ENCODE measurements around the gene CBX7.

Gene CBX7

DNA sequence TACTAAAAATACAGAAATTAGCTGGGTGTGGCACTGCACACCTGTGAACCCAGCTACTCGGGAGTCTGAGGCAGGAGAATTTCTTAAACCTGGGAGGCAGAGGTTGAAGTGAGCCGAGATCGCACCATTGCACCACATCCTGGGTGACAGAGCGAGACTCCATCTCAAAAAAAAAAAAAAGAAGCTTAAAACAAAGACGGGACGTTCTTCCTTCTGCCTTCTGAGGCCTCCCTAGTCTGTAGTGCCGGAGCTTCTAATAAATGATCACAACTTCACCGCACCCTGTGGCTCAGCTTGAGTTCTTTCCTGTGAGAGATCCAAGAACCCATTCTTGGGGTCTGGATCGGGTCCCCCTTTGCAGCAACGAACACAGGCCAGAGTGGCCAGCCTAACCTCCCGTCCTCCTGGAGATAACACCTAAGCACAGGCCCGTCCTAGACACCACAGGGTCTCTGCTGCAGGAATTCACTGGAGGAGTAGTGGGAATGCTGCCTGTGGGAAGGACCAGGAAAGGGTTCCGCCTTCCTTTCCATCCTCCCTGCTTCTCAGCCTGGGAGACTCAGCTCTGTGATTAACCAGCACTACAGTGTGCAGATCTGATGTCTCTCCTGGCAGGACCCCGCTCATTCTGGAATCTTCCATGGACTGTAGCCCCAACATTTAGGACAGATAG lies 57.6 kb downstream of the CBX7 start:
- no peak overlapping the region for H3K4me3 ChIP-seq (ENCODE audit: low read depth, low read length)

DNA sequence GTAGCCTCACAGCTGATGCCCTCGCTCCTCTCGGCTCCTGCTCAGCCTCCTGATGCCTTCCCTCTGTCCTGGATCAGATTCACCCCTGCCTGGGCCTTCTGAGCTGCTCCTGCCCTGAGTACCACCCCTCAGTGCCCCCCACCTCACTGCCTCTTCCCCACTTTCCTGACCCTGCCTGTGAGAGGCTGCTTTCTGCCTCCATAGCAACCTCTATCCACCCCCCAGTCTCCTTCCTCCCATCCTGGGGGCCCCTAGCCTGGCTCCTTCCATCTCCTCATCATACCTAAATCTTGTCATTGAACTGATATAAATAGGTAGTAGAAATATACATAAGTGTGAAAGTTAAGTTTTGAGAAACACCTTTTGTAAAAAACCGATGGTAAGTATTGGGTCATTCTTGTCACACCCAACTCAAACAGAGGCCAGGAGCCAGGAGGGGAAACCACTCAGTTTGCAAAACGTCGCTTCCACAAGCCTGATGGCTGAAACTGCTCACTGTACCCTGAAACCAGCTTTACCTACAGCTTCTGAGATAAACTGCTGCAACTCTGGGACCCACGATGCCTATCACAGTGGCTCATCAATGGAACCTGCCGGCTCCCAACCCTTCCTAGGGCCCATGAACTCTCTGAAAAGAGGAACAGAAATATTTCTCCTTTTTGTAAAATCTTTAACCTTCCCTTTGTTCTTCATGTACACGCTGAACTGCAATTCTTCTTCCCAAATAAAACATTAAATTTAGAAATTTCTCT lies 60.2 kb downstream of the CBX7 start:
- H3K4me3 ChIP-seq (ENCODE audit: low read depth, low read length) = no peak overlapping the region

DNA sequence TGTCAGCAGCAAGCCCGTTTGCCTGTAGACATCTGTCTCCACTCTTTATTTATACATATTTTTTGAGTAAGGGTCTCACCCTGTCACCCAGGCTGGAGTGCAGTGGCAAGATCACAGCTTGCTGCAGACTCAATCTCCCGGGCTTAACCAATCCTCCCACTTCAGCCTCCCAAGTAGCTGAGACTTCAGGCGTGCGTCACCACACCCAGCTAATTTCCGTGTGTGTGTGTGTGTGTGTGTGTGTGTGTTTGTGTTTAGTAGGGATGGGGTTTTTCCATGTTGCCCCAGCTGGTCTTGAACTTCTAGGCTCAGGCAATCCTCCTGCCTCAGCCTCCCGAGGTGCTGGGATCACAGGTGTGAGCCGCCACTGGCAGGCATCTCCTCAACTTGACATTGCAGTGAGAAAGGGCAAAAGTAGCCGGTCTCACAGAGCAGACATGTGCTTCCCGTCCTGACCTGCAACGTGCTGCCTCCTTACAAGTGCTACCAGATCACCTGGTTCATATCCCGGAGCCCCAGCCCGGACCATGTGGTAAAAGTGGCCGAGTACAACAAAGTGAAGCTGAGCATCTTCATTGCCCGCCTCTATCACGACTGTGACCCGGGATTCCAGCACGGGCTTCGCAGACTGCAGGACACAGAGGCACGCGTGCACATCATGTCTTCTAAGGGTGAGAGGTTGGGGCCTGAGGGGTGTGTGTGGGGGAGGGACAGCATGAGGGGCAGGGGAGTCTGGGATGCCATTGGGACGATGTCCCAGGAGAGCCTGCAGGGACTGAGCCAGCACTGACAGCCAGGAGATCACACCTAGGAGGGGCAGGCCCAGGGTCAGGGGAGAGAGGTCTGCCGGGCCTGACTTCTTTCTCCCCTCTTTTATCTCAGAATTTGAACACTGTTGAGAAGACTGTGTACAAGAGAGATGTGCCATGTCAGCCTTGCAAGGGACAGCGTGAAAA lies 61.1 kb downstream of the CBX7 start:
- H3K4me3 ChIP-seq (ENCODE audit: low read depth, low read length) = no peak overlapping the region

DNA sequence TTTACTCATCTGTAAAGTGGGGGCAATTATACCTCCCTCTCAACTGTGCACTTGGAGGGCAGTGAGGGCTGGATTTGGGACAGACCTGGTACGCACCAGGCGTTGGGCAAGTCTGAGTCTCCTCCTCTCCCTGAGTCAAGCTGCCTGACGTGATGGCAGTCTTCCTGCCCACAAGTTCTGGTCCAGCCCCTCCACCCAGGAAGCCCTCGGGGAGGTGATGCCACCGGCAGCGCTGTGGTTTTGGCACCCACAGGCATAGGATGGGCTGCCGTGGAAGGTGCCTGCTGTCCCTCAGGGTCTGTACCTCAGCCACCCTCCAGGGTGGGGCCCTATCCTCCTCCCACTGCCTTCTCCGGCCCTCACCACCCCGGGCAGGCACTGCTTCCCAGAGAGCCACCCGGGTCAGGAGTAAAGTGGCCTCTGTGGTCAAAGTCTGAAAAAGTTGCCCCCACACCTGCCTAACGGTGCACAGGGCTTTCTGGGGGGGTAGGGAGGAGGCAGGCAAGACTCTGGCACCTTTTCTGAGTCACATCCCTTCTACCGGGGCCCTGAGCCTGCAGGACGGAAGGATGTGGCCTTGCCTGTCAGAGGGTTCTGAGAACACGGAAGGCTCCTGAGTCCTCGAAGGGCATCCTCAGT lies 61.9 kb downstream of the CBX7 start:
- H3K4me3 ChIP-seq (ENCODE audit: low read depth, low read length) = no peak overlapping the region

DNA sequence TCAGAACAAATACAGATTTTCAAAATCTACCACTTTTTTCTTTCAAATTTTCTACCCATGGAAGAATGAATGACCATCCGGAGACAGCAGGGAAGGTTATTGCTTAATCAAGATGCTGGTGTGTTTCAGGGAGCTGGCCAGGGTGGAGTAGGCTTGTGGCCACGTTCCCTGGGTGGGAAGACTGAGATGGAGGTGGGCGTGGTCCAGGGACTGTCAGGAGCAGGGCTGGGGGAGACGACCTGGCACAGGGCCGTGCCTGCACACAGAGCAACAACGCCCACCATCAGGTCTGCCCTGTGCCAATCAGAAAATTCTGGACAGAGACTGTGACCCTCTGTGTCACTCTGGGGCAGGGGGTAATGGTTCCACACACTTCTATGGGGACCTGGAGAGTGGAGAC lies 62.6 kb downstream of the CBX7 start:
- no peak overlapping the region for H3K4me3 ChIP-seq (ENCODE audit: low read depth, low read length)

DNA sequence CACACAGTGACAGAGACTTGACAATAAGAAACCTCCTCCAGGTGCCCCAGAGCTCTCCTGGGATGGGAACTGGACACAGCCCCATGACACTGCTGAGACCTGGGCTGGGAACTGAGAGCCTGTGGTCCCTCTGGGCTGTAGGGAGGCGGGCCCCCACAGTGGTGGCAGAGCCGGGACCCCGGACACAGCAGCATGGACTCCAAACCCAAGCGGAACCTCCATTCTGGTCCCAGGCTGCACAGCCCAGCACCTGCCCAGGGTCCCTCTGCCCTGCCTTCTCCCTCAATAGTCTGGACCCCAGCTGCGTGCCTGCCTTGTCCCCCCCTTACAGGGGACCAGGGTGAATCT lies 63.8 kb downstream of the CBX7 start:
- H3K4me3 ChIP-seq (ENCODE audit: low read depth, low read length) = no peak overlapping the region

DNA sequence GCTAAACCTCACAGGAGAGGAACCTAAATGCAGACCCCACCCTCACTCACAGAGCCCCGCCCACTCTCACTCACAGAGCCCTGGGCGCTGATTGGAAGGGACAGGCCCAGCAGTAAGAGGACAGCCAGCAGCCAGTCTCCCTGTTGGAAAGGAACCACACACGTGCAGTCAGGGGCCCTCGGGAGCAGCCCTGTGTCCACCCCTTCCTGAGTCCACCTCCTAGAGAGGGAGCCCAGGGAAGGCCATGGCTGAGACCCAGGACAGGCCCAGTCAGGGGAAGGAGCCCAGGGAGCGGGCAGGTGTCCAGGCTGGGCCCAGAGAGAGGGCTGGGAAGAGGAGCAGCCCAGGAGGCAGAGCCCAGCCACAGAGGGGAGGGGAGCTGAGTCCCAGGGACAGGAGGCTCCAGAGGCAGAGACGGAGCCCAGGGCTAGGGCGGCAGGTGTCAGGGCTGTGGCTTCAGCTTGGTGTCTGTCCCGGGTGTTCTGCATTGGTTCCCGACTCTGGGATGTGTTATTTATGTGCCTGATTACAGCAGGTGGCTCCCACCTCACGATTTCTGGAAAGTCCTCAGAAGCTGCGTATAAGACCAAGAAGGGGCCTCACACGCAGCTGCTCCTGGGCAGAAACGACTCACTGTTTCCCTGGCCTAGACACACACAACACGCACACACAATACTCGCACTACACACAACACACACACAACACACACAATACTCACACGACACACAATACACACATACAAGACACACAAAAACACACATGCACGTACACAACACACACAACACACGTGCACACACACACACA lies 64.4 kb downstream of the CBX7 start:
- H3K4me3 ChIP-seq (ENCODE audit: low read depth, low read length) = no peak overlapping the region

DNA sequence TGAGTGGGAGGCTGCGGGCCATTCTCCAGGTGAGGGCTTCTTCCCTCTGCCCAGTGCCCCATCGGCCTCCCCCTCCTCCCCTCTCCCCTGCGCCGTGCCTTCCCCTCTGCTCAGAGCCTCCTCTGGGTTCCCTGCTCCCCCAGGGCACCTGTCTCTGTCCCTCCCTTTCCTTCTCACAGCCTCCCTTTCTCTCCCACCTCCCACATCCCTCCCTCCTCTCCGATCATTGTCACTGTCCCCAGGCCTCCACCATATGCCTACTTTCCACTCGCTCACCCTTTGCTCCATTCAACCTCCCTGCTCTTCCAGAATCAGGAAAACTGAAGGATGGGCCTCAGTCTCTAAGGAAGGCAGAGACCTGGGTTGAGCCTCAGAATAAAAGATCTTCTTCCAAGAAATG lies 65.4 kb downstream of the CBX7 start:
- H3K4me3 ChIP-seq (ENCODE audit: low read depth, low read length) = no peak overlapping the region

DNA sequence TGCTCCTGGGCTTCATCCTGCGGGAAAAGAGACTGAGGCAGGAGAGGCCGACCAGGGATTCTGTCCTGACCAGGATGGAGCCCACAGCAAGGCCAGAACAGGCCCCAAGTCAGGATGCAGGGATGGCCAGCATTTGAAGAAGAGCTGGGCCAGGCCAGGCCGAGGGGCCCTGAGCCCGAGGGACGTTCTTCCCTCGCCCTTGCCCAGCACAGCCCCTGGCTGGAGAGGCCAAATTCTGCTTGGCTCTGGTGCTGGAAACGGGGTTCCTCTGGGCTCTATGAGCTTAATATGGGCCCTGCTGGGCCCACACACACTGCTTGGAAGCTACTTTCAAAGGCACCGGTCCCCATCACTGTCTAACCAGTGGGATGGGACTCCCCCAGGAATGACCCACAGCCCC lies 67.8 kb downstream of the CBX7 start:
- no peak overlapping the region for H3K4me3 ChIP-seq (ENCODE audit: low read depth, low read length)

DNA sequence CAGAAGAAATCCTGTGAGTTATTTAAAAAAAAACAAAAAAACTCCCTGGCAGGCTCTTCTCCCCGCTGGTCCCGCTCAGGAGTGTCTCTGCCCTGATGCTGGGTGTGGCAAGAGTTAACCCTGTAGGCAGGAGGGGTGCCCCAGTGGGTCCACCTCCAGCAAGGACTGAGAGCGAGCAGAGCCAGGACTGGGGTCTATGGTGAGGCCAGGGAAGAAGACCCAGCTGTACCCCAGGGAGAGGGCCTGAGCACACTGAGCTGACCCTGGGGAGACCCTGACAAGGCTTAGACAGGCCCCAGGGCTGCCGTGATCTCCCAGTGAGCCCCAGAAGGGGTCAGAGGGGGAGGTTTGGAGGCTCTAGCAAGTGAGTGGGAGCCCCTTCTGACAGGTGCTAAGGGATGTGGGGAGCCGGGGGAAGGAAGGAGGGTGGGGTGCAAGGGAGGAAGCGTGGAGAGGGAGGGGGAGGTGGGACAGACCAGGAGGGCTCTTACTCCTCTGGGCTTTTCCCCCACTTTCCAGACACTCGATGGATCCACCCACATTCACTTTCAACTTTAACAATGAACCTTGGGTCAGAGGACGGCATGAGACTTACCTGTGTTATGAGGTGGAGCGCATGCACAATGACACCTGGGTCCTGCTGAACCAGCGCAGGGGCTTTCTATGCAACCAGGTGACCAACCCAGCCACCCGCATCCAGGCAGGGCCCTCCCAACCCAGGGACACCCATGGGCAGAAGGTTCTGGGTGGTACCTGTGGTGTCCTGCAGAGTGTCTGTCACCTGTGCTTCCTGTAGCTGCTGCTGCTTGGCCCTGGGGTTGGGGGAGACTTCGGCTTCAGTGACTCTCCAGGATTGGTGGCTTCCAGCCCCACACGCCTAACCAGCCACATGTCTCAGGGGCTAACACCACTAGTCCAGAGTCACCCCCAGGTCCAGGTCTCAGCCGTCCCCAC lies 69.0 kb downstream of the CBX7 start:
- no peak overlapping the region for H3K4me3 ChIP-seq (ENCODE audit: low read depth, low read length)

DNA sequence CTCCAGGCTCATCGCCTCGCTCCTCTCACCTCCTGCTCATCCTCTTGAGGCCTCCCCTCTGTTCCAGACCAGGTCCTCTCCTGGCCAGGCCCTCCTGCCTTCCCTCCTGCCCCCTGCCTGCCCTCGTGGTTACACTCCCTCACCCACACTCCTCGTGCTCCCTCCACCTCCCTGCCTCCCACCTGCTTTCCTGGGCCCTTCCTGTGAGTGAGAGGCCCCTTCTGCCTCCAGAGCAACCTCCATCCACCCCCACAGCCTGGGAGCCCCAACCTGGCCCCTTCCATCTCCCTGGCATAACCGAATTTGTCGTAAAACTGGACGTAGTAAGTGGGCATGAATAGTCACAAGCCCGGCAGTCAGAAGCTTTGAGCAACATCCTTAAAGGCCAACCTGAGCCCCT lies 70.9 kb downstream of the CBX7 start:
- H3K4me3 ChIP-seq (ENCODE audit: low read depth, low read length) = no peak overlapping the region

DNA sequence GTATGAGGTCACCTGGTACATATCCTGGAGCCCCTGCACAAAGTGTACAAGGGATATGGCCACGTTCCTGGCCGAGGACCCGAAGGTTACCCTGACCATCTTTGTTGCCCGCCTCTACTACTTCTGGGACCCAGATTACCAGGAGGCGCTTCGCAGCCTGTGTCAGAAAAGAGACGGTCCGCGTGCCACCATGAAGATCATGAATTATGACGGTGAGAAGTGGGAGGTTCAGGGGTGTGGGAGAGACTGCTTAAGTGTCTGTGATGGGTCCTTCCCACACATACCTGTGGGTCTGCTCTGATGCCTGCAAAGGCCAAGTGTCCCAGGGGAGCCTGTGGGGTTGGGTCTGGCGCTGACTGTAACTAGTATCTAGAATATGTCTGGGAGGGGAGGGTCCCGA lies 71.5 kb downstream of the CBX7 start:
- H3K4me3 ChIP-seq (ENCODE audit: low read depth, low read length) = no peak overlapping the region
